Non-pigmented ciliary epithelial cell (primary cell): ENCODE data around the gene SLITRK2.

Experiments
- DNase-seq: peaks from one replicate; pipeline ENCODE4 v3.0.0-alpha.2; 2010; ENCODE audit warnings: low read depth

Gene SLITRK2

DNA sequence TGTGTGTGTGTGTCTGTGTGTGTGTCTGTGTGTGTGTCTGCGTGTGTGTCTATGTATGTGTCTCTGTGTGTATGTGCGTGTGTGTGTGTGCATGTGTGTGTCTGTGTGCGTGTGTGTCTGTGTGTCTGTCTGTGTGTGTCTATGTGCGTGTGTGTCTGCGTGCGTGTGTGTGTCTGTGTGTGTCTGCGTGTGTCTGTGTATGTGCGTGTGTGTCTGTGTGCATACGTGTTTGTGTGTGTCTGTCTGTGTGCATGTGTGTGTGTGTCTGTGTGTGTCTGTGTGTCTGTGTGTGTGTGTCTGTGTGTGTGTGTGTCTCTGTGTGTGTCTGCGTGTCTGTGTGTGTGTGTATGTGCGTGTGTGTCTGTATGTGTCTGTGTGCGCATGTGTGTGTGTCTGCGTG lies 35.6 kb downstream of the SLITRK2 start:
- DNase-seq: no peak

DNA sequence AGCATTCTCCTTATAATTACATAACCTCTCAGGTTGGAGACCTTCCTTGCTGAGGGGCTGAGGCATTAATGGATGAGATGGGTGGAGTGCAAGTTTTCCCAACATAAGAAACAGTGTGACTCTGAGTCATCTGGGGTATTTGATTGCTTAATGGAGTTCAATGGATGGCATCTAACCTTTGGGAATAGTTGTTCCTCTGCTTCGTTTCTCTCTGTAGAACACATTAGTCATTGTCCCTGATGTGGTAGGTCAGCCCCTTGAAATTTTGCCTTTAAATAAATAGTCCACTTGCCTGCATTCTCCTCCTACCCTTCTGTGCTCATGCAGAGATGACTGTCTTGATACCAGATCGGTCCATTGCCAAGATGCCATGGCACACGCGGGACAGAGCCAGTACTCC lies 38.6 kb downstream of the SLITRK2 start:
- no peak for DNase-seq

DNA sequence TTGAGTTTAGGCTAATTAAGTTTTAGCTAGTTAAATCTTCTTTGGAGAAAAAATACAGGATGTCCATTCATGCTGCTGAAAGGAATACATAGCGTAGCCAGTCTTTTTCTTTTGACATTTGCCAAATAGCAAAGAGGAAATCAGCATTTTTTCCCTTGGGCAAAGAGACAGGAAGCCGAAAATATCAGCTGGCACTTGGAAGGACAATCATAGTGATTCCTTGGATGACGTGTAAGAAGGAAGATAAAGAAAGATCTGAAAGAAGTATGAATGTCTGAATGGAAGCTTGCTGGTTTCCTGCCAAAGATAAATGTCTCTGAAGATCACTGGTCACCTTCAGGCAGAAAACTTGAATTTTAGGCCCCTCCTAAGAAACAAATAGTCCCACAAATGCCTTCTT lies 44.2 kb downstream of the SLITRK2 start:
- no peak for DNase-seq

DNA sequence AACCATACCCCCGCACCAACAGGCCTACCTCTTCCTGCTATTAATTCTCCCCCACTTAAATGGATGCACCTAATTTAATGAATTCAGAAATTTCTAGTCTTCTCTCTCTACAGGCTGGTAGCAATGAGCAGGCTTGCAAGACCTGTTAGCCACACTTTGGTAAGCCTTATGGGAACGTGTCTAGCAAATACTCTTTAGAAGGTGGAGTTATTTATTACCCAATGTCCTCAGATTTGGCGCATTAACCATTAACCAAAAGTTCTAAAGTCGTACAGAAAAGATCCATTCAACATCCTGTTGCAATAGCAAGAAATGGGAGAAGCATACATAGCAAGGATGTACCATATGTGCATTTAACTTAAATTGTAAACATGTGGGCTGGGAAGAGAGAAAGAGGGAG lies 47.5 kb downstream of the SLITRK2 start:
- no peak for DNase-seq
